ENCODE data around the gene MCCC1. TPM values are rescaled to one million over a fixed set of nuclear protein-coding genes. Genes with fewer than 3 reads are reported as not detected.

Gene MCCC1
- total RNA-seq, 1 experiment from 2014 or later: 12.6 TPM

- H3K9ac ChIP-seq (ENCODE audit: low read length): no peak overlapping the region
- H2AFZ ChIP-seq (ENCODE audit: low read depth, low read length, poor library complexity, severe bottlenecking): no peak overlapping the region
These were observed 32.4 kb upstream of the MCCC1 start for GRCh38 chr3:183131735-183132134.

More at GRCh38 chr3:183131735-183132134, 32.4 kb upstream of the MCCC1 start:
- ChIA-PET RAD21 (ENCODE audit: low non-redundant PET in 1 of 2, low total read pairs in 2 of 2, uncharacterized antibody in 2 of 2, unreplicated experiment in 2 of 2) (no interaction called here), POLR2A (no interaction called here), CTCF (no interaction called here)
- H3K79me2 ChIP-seq (ENCODE audit: insufficient read depth, low read length): no peaks in the 10 kb centered on the region
- no peaks in the 10 kb centered on the region for H3K36me3 ChIP-seq (ENCODE audit: control insufficient read depth in 1 of 2, insufficient read depth in 2 of 2, low read length in 2 of 2)
- no peaks in the 10 kb centered on the region for H4K20me1 ChIP-seq (ENCODE audit: insufficient read depth)
- no peak for TF ChIP-seq ATF3 (IDR thresholded peaks at IDR 0.05)
- no peak for TF ChIP-seq ZNF274 (IDR thresholded peaks at IDR 0.05; ENCODE audit: low read depth, low read length)
- TF ChIP-seq POLR2A (IDR thresholded peaks at IDR 0.05; ENCODE audit: borderline replicate concordance, extremely low read depth, insufficient read depth, insufficient read length): no peak
- TF ChIP-seq SP1 (IDR thresholded peaks at IDR 0.05; ENCODE audit: low read depth): no peak
- no peak for TF ChIP-seq SIN3A (IDR thresholded peaks at IDR 0.05; ENCODE audit: low read depth)
- no peak for TF ChIP-seq REST (IDR thresholded peaks at IDR 0.05; ENCODE audit: low read depth)
- no peak for TF ChIP-seq MAX (IDR thresholded peaks at IDR 0.05)
- no peak for TF ChIP-seq JUND (IDR thresholded peaks at IDR 0.05)
- TF ChIP-seq POLR2AphosphoS5 (IDR thresholded peaks at IDR 0.05; ENCODE audit: low read depth, low read length): no peak
- TF ChIP-seq ZBTB33 (IDR thresholded peaks at IDR 0.05; ENCODE audit: extremely low read depth, insufficient replicate concordance, low read length): no peak
- TF ChIP-seq EGR1 (IDR thresholded peaks at IDR 0.05; ENCODE audit: low read depth): no peak
- TF ChIP-seq CBX3 (IDR thresholded peaks at IDR 0.05; ENCODE audit: low read depth): no peak
- TF ChIP-seq ELF1 (IDR thresholded peaks at IDR 0.05; ENCODE audit: borderline replicate concordance, low read depth): no peak
- TF ChIP-seq FOSL1 (IDR thresholded peaks at IDR 0.05; ENCODE audit: low read depth): no peak
- TF ChIP-seq CTCF (IDR thresholded peaks at IDR 0.05 in 2 of 3, conservative IDR thresholded peaks at IDR 0.05 in 1 of 3; ENCODE audit: borderline replicate concordance in 1 of 3, insufficient read depth in 1 of 3, low read depth in 2 of 3, low read length in 2 of 3): no peak
- TF ChIP-seq SRF (IDR thresholded peaks at IDR 0.05; ENCODE audit: low read depth): no peak
- H3K4me3 ChIP-seq (replicated peaks in 1 of 2; ENCODE audit: low read depth in 1 of 2, low read length in 2 of 2): no peak overlapping the region
- H3K9me3 ChIP-seq (ENCODE audit: control insufficient read depth in 1 of 2, insufficient read depth in 1 of 2, low read depth in 1 of 2, low read length in 2 of 2): peaks cover 0 to 6% of the 10 kb centered on the region in 2 experiments; a peak in 1 of 4 replicates
- BruUV-seq (replicated peaks): no TSS peak
- H3K4me1 ChIP-seq (ENCODE audit: control insufficient read depth in 1 of 2, insufficient read depth in 2 of 2, low read length in 2 of 2): 0 out of 4 replicates have a peak, but pooled peaks cover 0 to 4% of the 10 kb centered on the region in 2 experiments
- intact Hi-C loops (cut with micrococcal nuclease): no loop called here
- H3K27ac ChIP-seq (ENCODE audit: low read depth, low read length): no peak overlapping the region
- no peak overlapping the region for H3K4me2 ChIP-seq (ENCODE audit: low read length)
- no peaks in the 10 kb centered on the region for H3K27me3 ChIP-seq (ENCODE audit: insufficient read depth, low read length)
- no peak for ATAC-seq
- no peak for DNase-seq (ENCODE audit: low read depth, low spot score)
- H3K9me2 ChIP-seq (ENCODE audit: insufficient read depth): no peaks in the 10 kb centered on the region
